HG03565 (cell line): ENCODE results near the gene LIPJ.

Experiments
- ATAC-seq: cut with Tn5 transposase; IDR thresholded peaks from one replicate; pipeline ENCODE4 v1.9.1; 2021; ENCODE audit warnings: mild to moderate bottlenecking, moderate library complexity; ENCODE audit not compliant: unreplicated experiment

The LIPJ gene

DNA sequence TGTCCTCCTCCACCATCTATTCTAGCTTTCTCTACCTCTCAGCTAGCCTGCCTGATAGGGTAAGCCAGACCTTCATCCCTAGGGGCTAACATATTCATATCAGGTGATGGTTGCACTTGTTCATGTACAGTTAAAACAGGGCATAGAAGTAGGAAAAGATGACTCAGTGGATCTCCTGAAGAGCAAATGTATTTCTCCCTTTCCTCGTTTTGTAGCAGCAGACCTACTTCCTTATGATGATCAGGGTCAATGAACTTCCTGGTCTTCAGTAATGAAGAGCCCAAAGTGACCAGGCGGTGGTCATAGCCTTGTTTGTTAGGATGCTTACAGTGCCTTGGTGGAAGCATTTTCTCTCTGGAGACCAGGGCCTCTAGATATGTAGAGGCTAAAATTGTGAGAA lies 6.3 kb downstream of the LIPJ start:
- no peak for ATAC-seq

DNA sequence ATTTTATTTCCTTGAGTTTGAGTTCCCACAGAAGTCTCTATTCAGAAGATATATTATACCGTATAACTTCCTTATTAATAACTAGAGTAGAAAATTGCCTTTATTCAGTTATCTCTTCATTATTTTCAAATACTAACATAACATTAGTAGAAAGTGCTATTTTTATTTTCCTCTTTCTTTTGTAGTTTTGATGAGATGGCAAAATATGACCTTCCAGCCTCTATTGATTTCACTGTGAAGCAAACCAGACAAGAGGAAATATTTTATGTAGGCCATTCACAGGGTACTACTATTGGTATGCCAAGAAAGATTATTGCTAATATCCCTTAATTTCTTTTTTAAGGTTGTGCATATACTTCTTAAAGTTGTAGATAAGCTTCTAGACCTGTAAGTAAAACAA lies 7.9 kb downstream of the LIPJ start:
- ATAC-seq = no peak

DNA sequence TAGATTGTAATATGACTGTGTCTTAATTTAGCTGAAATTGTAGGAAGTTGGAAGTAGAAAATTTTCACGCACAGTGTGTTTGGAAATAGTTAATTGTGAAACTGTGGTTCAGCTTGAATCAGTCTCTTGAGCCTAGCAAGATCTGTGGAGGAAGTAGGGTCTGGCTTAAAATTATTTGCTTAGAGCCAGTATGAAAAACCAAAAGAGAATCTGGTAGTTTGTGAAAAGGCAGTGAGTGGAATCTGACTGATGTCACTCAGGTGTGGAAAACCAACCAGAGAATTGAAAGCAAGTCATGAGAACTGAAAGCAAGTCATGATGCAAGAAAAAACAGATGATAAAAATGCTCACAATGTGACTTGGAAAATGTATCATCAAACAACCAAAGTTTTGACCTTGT lies 11.5 kb downstream of the LIPJ start:
- peak; percentile 77 for ATAC-seq

DNA sequence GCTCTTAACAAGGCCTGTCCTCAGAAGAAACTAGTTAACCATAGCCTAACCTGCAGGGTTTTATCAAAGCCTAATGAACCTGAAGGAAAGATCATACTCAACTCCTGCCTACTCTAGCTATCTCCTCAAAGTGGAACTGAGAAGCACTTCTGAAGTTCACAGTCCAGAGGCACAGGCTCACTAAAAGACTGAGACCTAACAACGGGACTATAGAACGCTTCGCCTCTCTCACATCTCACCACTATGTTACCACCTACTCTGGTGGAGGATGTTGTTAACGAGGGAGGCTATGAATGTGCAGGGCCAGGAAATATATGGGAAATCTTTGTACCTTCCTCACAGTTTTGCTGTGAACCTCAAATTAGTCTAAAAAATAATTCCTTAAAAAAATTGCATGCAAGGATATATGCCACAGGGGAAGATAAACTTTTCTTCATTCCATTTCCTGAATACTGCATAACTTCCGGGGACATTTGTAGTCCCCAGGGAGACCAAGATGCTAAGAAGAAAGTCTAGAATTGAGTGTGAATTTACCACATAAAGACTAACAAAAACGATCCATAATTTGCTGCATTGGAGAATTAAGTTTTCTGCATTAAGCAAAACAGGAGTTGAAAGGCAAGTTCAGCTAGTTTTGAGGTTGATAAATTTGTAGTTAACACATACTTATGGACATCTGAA lies 21.6 kb downstream of the LIPJ start:
- peak; percentile 77 for ATAC-seq

DNA sequence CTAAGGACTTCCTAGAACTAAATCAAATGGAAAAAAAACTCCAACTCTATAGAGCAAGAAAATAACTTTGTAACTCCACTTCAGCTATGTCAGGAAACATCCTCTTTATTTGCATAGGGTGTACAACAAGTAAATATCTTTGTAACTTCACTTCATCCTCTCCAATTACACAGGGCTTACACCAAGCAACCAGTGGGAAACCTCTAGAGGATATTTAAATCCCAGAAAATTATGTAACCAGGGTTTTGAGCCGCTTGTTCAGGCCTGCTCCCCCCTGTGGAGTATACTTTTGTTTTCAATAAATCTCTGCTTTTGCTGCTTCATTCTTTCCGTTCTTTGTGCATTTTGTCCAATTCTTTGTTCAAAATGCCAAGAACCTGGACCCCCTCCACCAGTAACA lies 22.2 kb downstream of the LIPJ start:
- no peak for ATAC-seq

DNA sequence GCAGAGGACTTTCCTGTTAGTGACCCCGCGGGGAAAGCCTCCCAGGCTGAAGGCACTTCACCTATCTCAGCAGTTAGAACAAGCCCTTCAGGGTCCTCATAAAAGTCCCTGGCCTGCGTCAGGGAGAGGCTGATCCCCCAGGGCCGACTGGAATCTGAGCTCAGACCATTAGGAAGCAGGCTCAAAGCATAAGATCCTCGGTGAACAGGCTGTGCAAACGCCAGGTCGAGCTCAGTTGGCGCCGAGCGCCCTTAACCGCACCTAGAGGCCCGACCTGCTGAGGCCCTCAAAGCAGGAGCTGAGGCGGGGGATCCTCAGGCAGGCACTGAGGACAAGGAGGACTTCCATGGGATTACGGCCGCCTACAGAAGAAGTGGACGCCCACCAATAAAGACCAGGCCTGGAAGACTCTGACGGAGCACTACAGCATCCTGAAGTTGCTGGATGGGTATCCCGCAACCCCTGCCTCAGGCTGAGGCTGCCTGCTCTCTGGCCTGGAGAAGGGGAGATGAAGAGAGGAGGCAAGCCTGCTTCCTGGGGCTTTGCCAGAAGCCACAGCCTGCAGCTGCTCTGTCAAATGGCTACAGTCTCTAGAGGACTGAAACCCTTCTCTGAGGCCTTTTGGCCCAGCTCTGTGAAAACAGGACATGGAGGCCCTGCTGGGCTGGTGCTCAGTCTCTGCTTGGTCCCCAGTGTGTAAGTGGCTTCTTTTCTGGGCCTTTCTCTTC lies 29.9 kb downstream of the LIPJ start:
- ATAC-seq = no peak

DNA sequence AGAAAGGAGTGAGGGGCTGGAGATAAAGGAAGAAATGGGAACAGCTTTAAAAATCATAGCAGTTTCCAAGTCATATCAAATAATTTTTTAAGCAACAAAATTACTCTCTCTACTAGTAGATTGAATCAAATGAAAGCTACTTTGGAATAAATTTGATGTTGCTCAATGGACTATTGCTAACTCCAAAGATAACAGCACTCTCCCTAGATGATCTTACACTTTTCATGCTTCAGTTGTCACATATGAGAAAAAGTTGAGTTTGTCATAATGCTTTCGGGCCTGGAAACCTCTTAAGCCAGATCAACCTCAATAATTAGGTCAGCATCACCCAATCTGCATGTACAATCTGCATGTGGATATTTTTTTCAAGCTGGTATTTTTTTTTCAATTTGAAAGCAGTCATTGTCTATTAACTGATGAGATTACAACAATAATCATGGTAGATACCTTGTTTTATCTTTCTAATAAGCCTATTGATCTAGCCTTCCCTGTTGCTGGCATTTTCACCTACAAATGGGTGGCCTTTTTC lies 31.3 kb downstream of the LIPJ start:
- no peak for ATAC-seq

DNA sequence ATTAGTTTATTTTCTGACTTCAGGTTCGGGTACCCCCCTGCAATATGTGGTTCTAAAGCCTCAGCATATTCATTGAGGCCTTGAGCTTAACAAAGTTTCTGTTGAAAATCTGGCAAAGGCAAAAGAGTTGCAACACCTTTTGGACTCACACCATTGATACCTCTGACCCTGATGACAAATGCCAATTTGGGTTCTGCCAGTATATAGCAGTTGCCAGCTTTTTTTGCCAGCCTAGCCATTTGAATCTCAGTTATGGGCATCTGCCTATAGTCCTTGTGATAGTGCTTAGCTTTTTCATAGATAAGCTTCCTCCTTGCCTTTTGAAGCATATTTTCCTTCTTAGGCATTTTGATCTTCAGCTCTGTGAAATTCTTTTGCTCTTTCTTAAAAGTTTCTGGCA lies 31.9 kb downstream of the LIPJ start:
- no peak for ATAC-seq

DNA sequence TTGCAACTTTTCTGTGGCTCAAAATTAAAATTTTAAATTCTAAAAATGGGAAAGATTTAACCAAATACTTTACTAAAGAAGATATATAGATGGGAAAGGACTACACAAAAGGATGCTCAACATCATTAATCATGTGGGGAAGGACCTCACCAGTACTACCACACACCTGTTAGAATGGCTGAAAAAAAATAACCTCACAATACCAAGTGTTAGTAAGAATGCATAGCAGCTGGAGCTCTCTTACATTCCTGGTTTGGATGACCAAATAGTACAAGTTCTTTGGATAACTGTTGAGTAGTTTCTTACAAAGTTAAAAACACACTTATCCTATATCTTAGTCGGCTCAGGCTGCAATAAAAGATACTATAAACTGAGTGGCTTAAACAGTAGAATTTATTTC lies 33.9 kb downstream of the LIPJ start:
- ATAC-seq = no peak

DNA sequence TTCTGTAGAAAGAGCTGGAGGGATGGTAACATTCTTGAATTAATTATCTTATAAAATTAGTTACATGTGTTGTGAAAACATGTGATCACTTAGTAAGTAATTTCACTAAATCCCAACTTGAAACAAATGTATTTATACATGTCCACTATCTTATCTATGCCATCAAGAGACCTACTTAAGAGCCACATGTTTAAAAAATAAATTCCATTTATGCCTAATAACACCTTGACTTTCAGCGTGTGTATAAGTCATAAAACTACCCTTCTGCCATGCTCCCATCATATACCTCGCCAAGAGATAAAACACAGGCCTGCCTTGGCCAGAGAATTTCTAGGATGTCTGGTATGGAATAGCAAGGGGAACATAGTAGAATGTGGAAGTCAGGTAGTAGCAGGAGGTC lies 37.3 kb downstream of the LIPJ start:
- ATAC-seq = no peak

DNA sequence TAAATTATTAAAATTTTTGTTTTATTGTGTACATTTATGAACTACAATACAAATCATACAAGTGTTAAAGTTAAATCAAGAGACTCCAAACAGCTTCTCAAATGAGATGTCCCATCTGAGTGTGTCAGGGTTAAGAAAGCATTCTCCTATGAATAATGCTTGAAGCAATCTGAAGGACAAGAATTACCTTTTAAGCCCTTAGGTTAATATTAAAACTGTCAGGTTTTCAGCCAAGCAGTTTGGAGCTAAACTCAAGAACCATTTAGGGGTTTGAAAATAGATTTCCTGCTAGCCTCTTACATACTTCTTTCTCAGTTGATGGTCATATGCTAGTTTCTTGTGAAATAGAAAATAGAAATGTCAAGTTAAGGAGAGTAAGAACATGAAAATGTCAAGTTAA lies 38.3 kb downstream of the LIPJ start:
- no peak for ATAC-seq

DNA sequence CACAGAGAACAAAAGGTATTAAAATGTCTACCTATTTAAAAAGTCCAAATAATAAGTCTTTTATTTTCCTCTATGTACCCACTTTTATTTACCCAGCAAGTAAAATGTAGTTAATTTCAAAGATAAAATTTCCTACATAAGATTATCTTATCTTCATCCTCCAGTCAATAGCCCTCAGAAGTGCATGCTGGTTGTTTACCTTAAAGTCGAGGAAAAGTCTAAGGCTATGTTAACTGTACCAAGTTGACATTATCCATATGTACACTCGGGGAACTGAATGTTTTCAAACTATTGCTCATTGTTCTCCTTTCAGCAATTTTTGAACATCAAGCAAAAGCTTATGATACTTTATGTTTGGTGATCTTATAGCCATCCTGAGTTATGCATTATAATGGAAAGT lies 53.6 kb downstream of the LIPJ start:
- no peak for ATAC-seq

DNA sequence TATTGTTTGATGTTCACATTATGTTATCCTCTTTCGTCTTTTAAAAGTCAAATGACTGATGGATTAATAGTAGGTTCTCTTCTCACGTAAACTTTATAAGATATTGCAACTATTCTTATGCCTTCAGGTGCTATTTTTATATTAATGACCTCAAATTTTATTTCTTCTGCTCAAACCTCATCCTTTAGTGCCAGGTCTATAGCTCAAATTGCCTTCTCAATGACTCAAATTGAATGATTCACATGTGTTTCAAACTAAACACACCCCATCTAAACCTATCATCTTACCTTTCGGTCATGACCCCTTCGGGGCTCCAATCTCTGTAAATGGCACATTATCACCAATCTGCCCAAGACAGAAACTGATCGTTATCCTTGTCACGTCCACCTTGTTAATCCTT lies 55.6 kb downstream of the LIPJ start:
- no peak for ATAC-seq

DNA sequence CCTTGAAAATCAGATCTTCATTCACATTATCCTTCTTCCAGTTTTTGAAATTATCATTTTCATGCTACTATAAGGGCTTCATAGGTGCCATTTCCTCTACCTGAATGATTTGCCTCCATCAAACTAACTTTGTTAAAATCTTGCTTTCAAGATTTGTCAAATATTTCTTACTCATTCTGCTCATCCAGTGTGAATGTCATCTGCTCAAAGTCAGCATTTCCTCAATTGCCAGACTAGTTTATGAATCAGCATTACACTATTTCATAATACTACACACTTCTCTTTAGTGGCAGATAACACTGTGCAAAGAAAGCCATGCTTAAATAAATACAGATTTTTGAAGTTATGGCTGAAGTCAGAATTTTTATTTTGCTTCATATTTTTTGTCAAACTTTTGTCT lies 56.4 kb downstream of the LIPJ start:
- no peak for ATAC-seq

DNA sequence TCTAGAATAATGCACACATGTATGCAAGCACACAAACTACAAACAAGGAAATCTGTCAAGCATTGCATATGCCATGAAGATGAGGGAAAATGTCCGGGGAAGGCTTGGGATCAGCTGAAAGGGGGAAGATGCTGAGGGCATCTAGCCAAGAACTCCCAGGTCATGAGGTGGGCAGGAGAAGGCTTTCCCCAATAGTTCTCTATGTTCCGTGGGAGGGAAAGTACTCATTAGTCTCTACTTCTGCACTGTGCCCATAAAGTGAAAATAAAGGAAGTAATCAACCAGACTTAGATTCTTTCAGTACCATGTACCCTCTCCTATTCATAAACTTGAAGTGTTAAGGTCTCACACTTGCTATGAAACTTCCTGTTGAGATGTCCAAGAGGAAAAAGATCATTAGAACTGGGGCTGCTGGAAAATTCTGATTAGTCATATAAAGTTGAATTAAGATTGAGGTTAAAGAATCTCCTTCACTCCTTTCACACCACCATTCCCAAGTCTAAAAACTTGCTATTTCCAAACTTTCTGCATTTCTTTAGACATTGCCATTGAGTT lies 60.6 kb downstream of the LIPJ start:
- ATAC-seq = no peak

DNA sequence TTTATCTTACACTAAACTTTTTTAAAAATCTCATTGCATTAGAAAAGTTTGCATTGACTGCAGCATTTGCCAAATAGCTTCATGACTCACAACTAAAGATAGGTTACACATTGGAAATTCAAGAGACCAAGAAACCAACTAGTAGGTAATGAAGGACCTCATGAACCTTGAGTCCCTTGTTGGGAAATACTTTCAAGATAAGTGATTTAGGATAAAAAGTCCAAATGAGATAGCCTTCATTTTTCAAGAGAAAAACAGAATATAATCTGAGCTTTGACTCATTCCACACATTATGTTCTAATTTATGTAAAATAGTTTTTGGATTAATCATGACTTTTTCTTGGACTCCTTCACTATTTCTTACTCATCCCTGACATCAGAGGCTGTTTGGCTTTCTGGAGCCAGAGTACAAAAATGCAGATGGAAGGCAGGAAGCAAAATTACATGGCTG lies 64.6 kb downstream of the LIPJ start:
- no peak for ATAC-seq

DNA sequence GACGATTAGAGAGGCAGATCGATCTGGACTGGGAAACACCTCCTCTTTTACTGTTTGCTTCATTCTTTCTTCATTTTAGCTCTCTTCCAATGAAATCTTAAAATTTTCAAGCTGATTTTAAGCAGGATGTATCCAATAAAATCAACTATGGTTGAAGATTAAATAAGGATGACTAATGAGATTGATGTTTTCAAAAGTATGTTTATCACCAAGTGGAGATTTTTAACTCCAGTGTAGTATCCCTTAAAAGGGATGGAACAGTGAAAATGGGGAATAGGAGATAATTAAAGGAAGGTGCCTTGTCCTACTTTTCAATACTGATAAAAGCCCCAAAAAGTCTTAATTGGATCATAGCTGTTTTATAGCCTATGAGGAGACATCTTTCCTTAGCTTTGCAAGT lies 66.1 kb downstream of the LIPJ start:
- no peak for ATAC-seq
